ENCODE data around the gene MCCC2. TPM values are rescaled to one million over a fixed set of nuclear protein-coding genes. Genes with fewer than 3 reads are reported as not detected.
"Not testable (repeated sequence)": the region's sequence is repeated elsewhere in the genome, so short reads cannot be mapped to it uniquely, and the experiment has no call there.

MCCC2 gene
- total and polyA plus RNA-seq, 2 of the 4 experiments (the other 2 are of a cell fraction): 18.0 to 22.0 TPM

GRCh38 chr5:71550885-71551284 is 36.3 kb upstream of the MCCC2 start:
- CTCF ChIA-PET: interaction anchor here (0.6 kb wide), 1 partner anchor 218 kb away, joined by 9 read pairs; no protein-coding TSS in a partner anchor
- H4K5ac ChIP-seq (ENCODE audit: low read depth, low read length); H2BK15ac ChIP-seq (ENCODE audit: low read depth, low read length); H3K4me3 ChIP-seq (ENCODE audit: insufficient read depth, low read depth, low read length); H3K27ac ChIP-seq (ENCODE audit: insufficient read depth, low read length); H3K9ac ChIP-seq (ENCODE audit: low read depth, low read length); H3K79me1 ChIP-seq (ENCODE audit: low read depth in 1 of 2, low read length in 2 of 2); H3K4me1 ChIP-seq (ENCODE audit: control insufficient read depth, insufficient read depth, low read length); ATAC-seq (ENCODE audit: low read depth); H4K20me1 ChIP-seq (ENCODE audit: insufficient read depth, low read length); H2AFZ ChIP-seq (replicated peaks; ENCODE audit: low read length, poor library complexity); POLR2A ChIA-PET (ENCODE audit: unreplicated experiment); H4K8ac ChIP-seq (ENCODE audit: low read depth in 2 of 2, low read length in 2 of 2); H2BK20ac ChIP-seq (ENCODE audit: low read depth, low read length); H3K18ac ChIP-seq (ENCODE audit: low read depth, low read length); H4K91ac ChIP-seq (ENCODE audit: insufficient read depth, low read depth, low read length); H3K56ac ChIP-seq (ENCODE audit: extremely low read depth, insufficient read depth, low read length); H3K9me3 ChIP-seq (ENCODE audit: control insufficient read depth, insufficient read depth, low read length); H3K27me3 ChIP-seq (ENCODE audit: control insufficient read depth, insufficient read depth, low read length); BruUV-seq (replicated peaks); H3K23ac ChIP-seq (ENCODE audit: low read depth, low read length); H3K9me1 ChIP-seq (ENCODE audit: insufficient read depth, low read length); H3K14ac ChIP-seq (replicated peaks; ENCODE audit: low read depth, low read length); intact Hi-C loops (cut with micrococcal nuclease); DNase-seq; H3K4ac ChIP-seq (ENCODE audit: low read depth, low read length); H3K4me2 ChIP-seq (ENCODE audit: low read depth, low read length); dilution Hi-C loops (cut with HindIII; ENCODE audit: low sequenced_read_pairs, unreplicated experiment); H2BK5ac ChIP-seq (ENCODE audit: low read depth, low read length, poor library complexity, severe bottlenecking); H2AK5ac ChIP-seq (ENCODE audit: low read depth, low read length); H2AK9ac ChIP-seq (replicated peaks; ENCODE audit: low read depth, low read length, poor library complexity); H2BK120ac ChIP-seq (ENCODE audit: low read depth, low read length); in situ Hi-C loops (cut with MboI; ENCODE audit: low sequenced_read_pairs): not testable (repeated sequence)
- no CpG with 5 or more reads among the region's 7 CpGs for WGBS, 2 experiments (ENCODE audit: extremely low coverage in 2 of 2, insufficient read length in 1 of 2)
- peaks cover 29% of the 10 kb centered on the region for H3K36me3 ChIP-seq (ENCODE audit: control insufficient read depth, insufficient read depth, low read length)

- H3K14ac ChIP-seq (replicated peaks; ENCODE audit: low read depth, low read length): not testable (repeated sequence)
- H3K36me3 ChIP-seq (ENCODE audit: control insufficient read depth, insufficient read depth, low read length): peaks cover 26% of the 10 kb centered on the region
Measured at GRCh38 chr5:71551582-71551981, 35.6 kb upstream of the MCCC2 start.

More at GRCh38 chr5:71551582-71551981, 35.6 kb upstream of the MCCC2 start:
- DNase-seq; H3K9me1 ChIP-seq (ENCODE audit: insufficient read depth, low read length); H3K4me3 ChIP-seq (ENCODE audit: insufficient read depth, low read depth, low read length); H3K23ac ChIP-seq (ENCODE audit: low read depth, low read length); H4K20me1 ChIP-seq (ENCODE audit: insufficient read depth, low read length); H3K4me2 ChIP-seq (ENCODE audit: low read depth, low read length); H2BK5ac ChIP-seq (ENCODE audit: low read depth, low read length, poor library complexity, severe bottlenecking); H2BK20ac ChIP-seq (ENCODE audit: low read depth, low read length); H3K79me1 ChIP-seq (ENCODE audit: low read depth in 1 of 2, low read length in 2 of 2); H2AK5ac ChIP-seq (ENCODE audit: low read depth, low read length); intact Hi-C loops (cut with micrococcal nuclease); H3K18ac ChIP-seq (ENCODE audit: low read depth, low read length); H2BK15ac ChIP-seq (ENCODE audit: low read depth, low read length); CTCF ChIA-PET; H2AK9ac ChIP-seq (replicated peaks; ENCODE audit: low read depth, low read length, poor library complexity); in situ Hi-C loops (cut with MboI; ENCODE audit: low sequenced_read_pairs); H3K4me1 ChIP-seq (ENCODE audit: control insufficient read depth, insufficient read depth, low read length); H3K9me3 ChIP-seq (ENCODE audit: control insufficient read depth, insufficient read depth, low read length); H4K5ac ChIP-seq (ENCODE audit: low read depth, low read length); H4K8ac ChIP-seq (ENCODE audit: low read depth in 2 of 2, low read length in 2 of 2); H3K27ac ChIP-seq (ENCODE audit: insufficient read depth, low read length); H3K9ac ChIP-seq (ENCODE audit: low read depth, low read length); H2BK120ac ChIP-seq (ENCODE audit: low read depth, low read length); dilution Hi-C loops (cut with HindIII; ENCODE audit: low sequenced_read_pairs, unreplicated experiment); H3K27me3 ChIP-seq (ENCODE audit: control insufficient read depth, insufficient read depth, low read length); H3K4ac ChIP-seq (ENCODE audit: low read depth, low read length); H2AFZ ChIP-seq (replicated peaks; ENCODE audit: low read length, poor library complexity); ATAC-seq (ENCODE audit: low read depth); H4K91ac ChIP-seq (ENCODE audit: insufficient read depth, low read depth, low read length); H3K56ac ChIP-seq (ENCODE audit: extremely low read depth, insufficient read depth, low read length); POLR2A ChIA-PET (ENCODE audit: unreplicated experiment); BruUV-seq (replicated peaks): not testable (repeated sequence)
- 96% methylated on average over 4 of the region's 27 CpGs; no CpG with 5 or more reads in 1 of the 2 experiments for WGBS, 2 experiments (ENCODE audit: extremely low coverage in 2 of 2, insufficient read length in 1 of 2)

All from IMR-90 (cell line).